ENCODE data around the gene ALK.

DNA sequence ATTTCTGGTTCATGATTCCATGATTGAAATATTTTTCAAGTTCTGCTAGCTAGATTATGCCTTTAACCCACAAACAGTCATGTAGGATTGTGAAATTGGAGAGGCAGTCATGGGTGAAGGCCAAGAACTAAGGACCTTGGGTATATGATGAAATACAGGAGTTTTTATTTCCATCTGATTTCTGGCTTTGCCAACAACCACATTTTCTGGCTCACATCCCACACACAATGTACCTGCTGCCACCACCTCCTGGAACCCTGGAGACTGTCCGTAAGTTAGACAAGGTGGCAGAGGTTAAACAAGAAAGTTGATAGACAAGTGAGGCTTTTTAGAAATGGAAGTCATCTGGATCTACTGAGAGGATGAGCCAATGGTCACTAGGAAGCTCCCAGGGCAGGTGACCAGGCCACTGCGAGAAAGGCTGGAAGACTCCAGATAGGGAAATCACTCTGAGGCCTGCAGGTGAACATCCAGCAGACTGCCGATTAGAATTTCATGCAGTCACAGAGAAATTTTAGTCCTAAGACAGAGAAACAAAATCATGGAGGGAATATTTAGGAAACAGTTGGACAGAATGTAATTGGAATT, 402.0 kb downstream of the ALK start:
- TF ChIP-seq, protein P1, sequence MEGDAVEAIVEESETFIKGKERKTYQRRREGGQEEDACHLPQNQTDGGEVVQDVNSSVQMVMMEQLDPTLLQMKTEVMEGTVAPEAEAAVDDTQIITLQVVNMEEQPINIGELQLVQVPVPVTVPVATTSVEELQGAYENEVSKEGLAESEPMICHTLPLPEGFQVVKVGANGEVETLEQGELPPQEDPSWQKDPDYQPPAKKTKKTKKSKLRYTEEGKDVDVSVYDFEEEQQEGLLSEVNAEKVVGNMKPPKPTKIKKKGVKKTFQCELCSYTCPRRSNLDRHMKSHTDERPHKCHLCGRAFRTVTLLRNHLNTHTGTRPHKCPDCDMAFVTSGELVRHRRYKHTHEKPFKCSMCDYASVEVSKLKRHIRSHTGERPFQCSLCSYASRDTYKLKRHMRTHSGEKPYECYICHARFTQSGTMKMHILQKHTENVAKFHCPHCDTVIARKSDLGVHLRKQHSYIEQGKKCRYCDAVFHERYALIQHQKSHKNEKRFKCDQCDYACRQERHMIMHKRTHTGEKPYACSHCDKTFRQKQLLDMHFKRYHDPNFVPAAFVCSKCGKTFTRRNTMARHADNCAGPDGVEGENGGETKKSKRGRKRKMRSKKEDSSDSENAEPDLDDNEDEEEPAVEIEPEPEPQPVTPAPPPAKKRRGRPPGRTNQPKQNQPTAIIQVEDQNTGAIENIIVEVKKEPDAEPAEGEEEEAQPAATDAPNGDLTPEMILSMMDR (IDR thresholded peaks at IDR 0.05) = no peak
- no peak for TF ChIP-seq POLR2A (IDR thresholded peaks at IDR 0.05)
